Cardiac muscle cell (in vitro differentiated cells and primary cell): Measurements from ENCODE around the gene TMEM130. TPM values are rescaled to one million over a fixed set of nuclear protein-coding genes. Genes with fewer than 3 reads are reported as not detected.

Source experiments
- DNase-seq, 2 donors: peaks; one replicate each; pipeline versions ENCODE4 v3.0.0 to v3.0.0-alpha.2; 2010 to 2017; ENCODE audit warnings: low read depth in 1 of 2, low spot score in 1 of 2
- H3K27ac ChIP-seq: fragments of 200-600 bp; sonication (generic); 2 replicates; pipeline ENCODE4 v1.5.1; 2016
- H3K27me3 ChIP-seq: fragments of 200-600 bp; sonication (generic); 2 replicates; pipeline ENCODE4 v1.6.0; 2016; ENCODE audit warnings: control low read depth
- H3K36me3 ChIP-seq: fragments of 200-600 bp; sonication (generic); 2 replicates; pipeline ENCODE4 v1.5.1; 2016; ENCODE audit warnings: control low read depth
- H3K4me1 ChIP-seq: fragments of 200-600 bp; sonication (generic); 2 replicates; pipeline ENCODE4 v1.8.1; 2017; ENCODE audit warnings: low read depth, mild to moderate bottlenecking, mixed run types
- H3K4me3 ChIP-seq: fragments of 200-600 bp; sonication (generic); 2 replicates; pipeline ENCODE4 v1.5.1; 2016; ENCODE audit warnings: mild to moderate bottlenecking
- H3K9me3 ChIP-seq: fragments of 200-600 bp; sonication (generic); 2 replicates; pipeline ENCODE4 v1.5.1; 2017; ENCODE audit warnings: low read depth, mild to moderate bottlenecking, control low read depth
- CTCF ChIP-seq: IDR thresholded peaks from 2 replicates; pipeline ENCODE4 v1.5.1; 2012; ENCODE audit warnings: low read depth, mild to moderate bottlenecking, low read length
- polyA plus RNA-seq: library from polyadenylated mRNA; unstranded; fragments of >200 nt; fragmentation: Nextera tagmentation; extraction: Ambion mirVana; gene quantifications from 2 replicates; pipeline ENCODE4 v1.2.1, GENCODE V29; 2016
- total RNA-seq: library from RNA; depleted of rRNA; stranded (reverse); fragments of >200 nt; gene quantifications from 2 replicates; pipeline ENCODE4 v1.2.3, GENCODE V29; 2016

Gene TMEM130
- total and polyA plus RNA-seq, 2 experiments from 2014 or later = 0.51 to 0.54 TPM

GRCh38 chr7:98881561-98882315 is 11.9 kb upstream of the TMEM130 start:
- peaks cover 35% of the 10 kb centered on the region for H3K36me3 ChIP-seq
- no peak overlapping the region for H3K4me3 ChIP-seq
- TF ChIP-seq CTCF = no peak

GRCh38 chr7:98880485-98880884 is 10.7 kb upstream of the TMEM130 start:
- Histone ChIP-seq H3K9me3 (no peaks in the 10 kb centered on the region), H3K27ac (no peak overlapping the region), H3K36me3 (peaks cover 32% of the 10 kb centered on the region), H3K27me3 (no peaks in the 10 kb centered on the region), H3K4me1 (peaks cover 3% of the 10 kb centered on the region), H3K4me3 (no peak overlapping the region)
- DNase-seq = no peak
- TF ChIP-seq CTCF = no peak

More at GRCh38 chr7:98881561-98882315, 11.9 kb upstream of the TMEM130 start:
- no peaks in the 10 kb centered on the region for H3K9me3 ChIP-seq
- no peak overlapping the region for H3K27ac ChIP-seq
- H3K4me1 ChIP-seq = peaks cover 3% of the 10 kb centered on the region
- no peaks in the 10 kb centered on the region for H3K27me3 ChIP-seq
- no peak for DNase-seq

GRCh38 chr7:98879979-98880315 is 10.1 kb upstream of the TMEM130 start:
- H3K27me3 ChIP-seq = no peaks in the 10 kb centered on the region
- H3K9me3 ChIP-seq = no peaks in the 10 kb centered on the region
- H3K36me3 ChIP-seq = peaks cover 32% of the 10 kb centered on the region
- DNase-seq = no peak
- H3K4me1 ChIP-seq = peaks cover 3% of the 10 kb centered on the region
- H3K27ac ChIP-seq = no peak overlapping the region
- no peak for TF ChIP-seq CTCF
- H3K4me3 ChIP-seq = peak overlapping the region; percentile 79

GRCh38 chr7:98879198-98879978 is 9.6 kb upstream of the TMEM130 start:
- H3K27ac ChIP-seq = peak overlapping the region; percentile 94

More at GRCh38 chr7:98879198-98879978, 9.6 kb upstream of the TMEM130 start:
- peak; percentile 24 for TF ChIP-seq CTCF
- H3K27me3 ChIP-seq = no peaks in the 10 kb centered on the region
- H3K4me1 ChIP-seq = peaks cover 3% of the 10 kb centered on the region
- peaks cover 27% of the 10 kb centered on the region for H3K36me3 ChIP-seq
- peak overlapping the region; percentile 79 for H3K4me3 ChIP-seq
- no peaks in the 10 kb centered on the region for H3K9me3 ChIP-seq
- peak in 1 of 2 donors; percentile 8 for DNase-seq
